Activated CD4-positive, alpha-beta T cell treated with anti-CD3 and anti-CD28 coated beads, Interleukin-2, amount 10 ng/mL, durations not matched to agents 7 days and 5 days (primary cell): ENCODE measurements around the gene DHX32. TPM values are rescaled to one million over a fixed set of nuclear protein-coding genes. Genes with fewer than 3 reads are reported as not detected.
"Not testable (repeated sequence)": the region's sequence is repeated elsewhere in the genome, so short reads cannot be mapped to it uniquely, and the experiment has no call there.

Experiments
- CTCF ChIA-PET: fragments of 350-600 bp; sonication (Branson Sonifier 250); formaldehyde crosslinking; loops from one replicate; lab custom pipeline; 2021; ENCODE audit warnings: antibody characterized with exemption; lab: Charles Lee
- POLR2A ChIA-PET: fragments of 350-600 bp; sonication (Branson Sonifier 250); formaldehyde crosslinking; loops from one replicate; lab custom pipeline; 2021; ENCODE audit warnings: antibody characterized with exemption; lab: Charles Lee
- DNase-seq: peaks from one replicate; pipeline ENCODE4 v3.0.0-alpha.2; 2020
- H3K27ac Mint-ChIP-seq: one replicate; pipeline ENCODE4 v1.8.0; 2021; ENCODE audit warnings: mild to moderate bottlenecking, moderate library complexity, mixed read lengths
- H3K27me3 Mint-ChIP-seq: one replicate; pipeline ENCODE4 v1.8.0; 2021; ENCODE audit warnings: mixed read lengths
- H3K36me3 Mint-ChIP-seq: one replicate; pipeline ENCODE4 v1.8.0; 2021; ENCODE audit warnings: low read depth, mixed read lengths
- H3K4me1 Mint-ChIP-seq: one replicate; pipeline ENCODE4 v1.8.0; 2021; ENCODE audit warnings: mixed read lengths
- H3K4me3 Mint-ChIP-seq: one replicate; pipeline ENCODE4 v1.8.0; 2021; ENCODE audit warnings: mild to moderate bottlenecking, moderate library complexity, mixed read lengths
- H3K9me3 Mint-ChIP-seq: one replicate; pipeline ENCODE4 v1.8.0; 2021; ENCODE audit warnings: mixed read lengths
- total RNA-seq, 2 experiments: library from RNA; stranded (reverse); gene quantifications; one replicate each; pipeline ENCODE4 v1.2.3, GENCODE V29; 2021

DHX32 gene
- total RNA-seq: 1 to 10 TPM; 8.2 to 9.6 TPM

GRCh38 chr10:125881192-125881591 is at the start of gene DHX32:
Gene DHX32 (minus strand): TSS chr10:125881292. CDS start chr10:125880824, 468 bp downstream.
- H3K36me3 Mint-ChIP-seq: peaks cover 1% of the 10 kb centered on the region
- ChIA-PET POLR2A (no interaction called here), CTCF (no interaction called here)
- no peak within 1 kb of the TSS for H3K27ac Mint-ChIP-seq
- no peak for DNase-seq
- no peaks in the 10 kb centered on the region for H3K4me1 Mint-ChIP-seq
- H3K4me3 Mint-ChIP-seq: no peak within 1 kb of the TSS
- H3K27me3 Mint-ChIP-seq: no peaks in the 10 kb centered on the region
- peaks cover 4% of the 10 kb centered on the region for H3K9me3 Mint-ChIP-seq

- POLR2A ChIA-PET: no interaction called here
- no peaks in the 10 kb centered on the region for H3K9me3 Mint-ChIP-seq
- no peak for DNase-seq
Measured at GRCh38 chr10:125929618-125930017, 48.5 kb upstream of the DHX32 start.

GRCh38 chr10:125928928-125929585 is 48.0 kb upstream of the DHX32 start:
- Mint-ChIP-seq H3K27ac (no peak overlapping the region), H3K4me1 (no peaks in the 10 kb centered on the region), H3K9me3 (no peaks in the 10 kb centered on the region), H3K36me3 (no peaks in the 10 kb centered on the region), H3K27me3 (peaks cover 21% of the 10 kb centered on the region), H3K4me3 (no peak overlapping the region)
- ChIA-PET POLR2A (no interaction called here), CTCF (interaction anchor here (0.5 kb wide), 1 partner anchor 1848 kb away, joined by 3 read pairs; no protein-coding TSS in a partner anchor)
- DNase-seq: no peak

More at GRCh38 chr10:125929618-125930017, 48.5 kb upstream of the DHX32 start:
- Mint-ChIP-seq H3K4me3 (no peak overlapping the region), H3K4me1 (no peaks in the 10 kb centered on the region), H3K27me3 (peaks cover 21% of the 10 kb centered on the region), H3K36me3 (no peaks in the 10 kb centered on the region), H3K27ac (no peak overlapping the region)
- CTCF ChIA-PET: interaction anchor here (0.5 to 0.6 kb wide), 2 partner anchors 1436 to 1848 kb away, joined by 3 read pairs; no protein-coding TSS in a partner anchor

- H3K27me3 Mint-ChIP-seq, H3K27ac Mint-ChIP-seq, H3K9me3 Mint-ChIP-seq, H3K36me3 Mint-ChIP-seq, DNase-seq, H3K4me1 Mint-ChIP-seq, CTCF ChIA-PET, POLR2A ChIA-PET, H3K4me3 Mint-ChIP-seq: not testable (repeated sequence)
Measured at GRCh38 chr10:125927265-125927664, 46.2 kb upstream of the DHX32 start.

- Mint-ChIP-seq H3K4me3 (no peak overlapping the region), H3K9me3 (no peaks in the 10 kb centered on the region), H3K4me1 (no peaks in the 10 kb centered on the region), H3K27ac (no peak overlapping the region), H3K36me3 (no peaks in the 10 kb centered on the region), H3K27me3 (peaks cover 3% of the 10 kb centered on the region)
- DNase-seq: no peak
- ChIA-PET CTCF (no interaction called here), POLR2A (no interaction called here)
Measured at GRCh38 chr10:125926247-125926646, 45.2 kb upstream of the DHX32 start.

GRCh38 chr10:125925262-125925834 is 44.3 kb upstream of the DHX32 start:
- DNase-seq: no peak
- Mint-ChIP-seq H3K4me1 (no peaks in the 10 kb centered on the region), H3K4me3 (no peak overlapping the region), H3K36me3 (no peaks in the 10 kb centered on the region), H3K27me3 (peaks cover 2% of the 10 kb centered on the region), H3K27ac (no peak overlapping the region), H3K9me3 (no peaks in the 10 kb centered on the region)
- ChIA-PET CTCF (no interaction called here), POLR2A (no interaction called here)

- H3K27me3 Mint-ChIP-seq, H3K27ac Mint-ChIP-seq, DNase-seq, H3K4me1 Mint-ChIP-seq, H3K9me3 Mint-ChIP-seq, POLR2A ChIA-PET, H3K36me3 Mint-ChIP-seq, H3K4me3 Mint-ChIP-seq, CTCF ChIA-PET: not testable (repeated sequence)
Measured at GRCh38 chr10:125921643-125922306, 40.7 kb upstream of the DHX32 start.

GRCh38 chr10:125917704-125918361 is 36.7 kb upstream of the DHX32 start:
- H3K27ac Mint-ChIP-seq, H3K4me1 Mint-ChIP-seq, DNase-seq, H3K9me3 Mint-ChIP-seq, H3K27me3 Mint-ChIP-seq, CTCF ChIA-PET, POLR2A ChIA-PET, H3K4me3 Mint-ChIP-seq, H3K36me3 Mint-ChIP-seq: not testable (repeated sequence)

GRCh38 chr10:125916977-125917376 is 35.9 kb upstream of the DHX32 start:
- POLR2A ChIA-PET: no interaction called here
- Mint-ChIP-seq H3K4me3 (no peak overlapping the region), H3K9me3 (peaks cover 2% of the 10 kb centered on the region), H3K27me3 (peaks cover 4% of the 10 kb centered on the region), H3K36me3 (no peaks in the 10 kb centered on the region), H3K27ac (no peak overlapping the region), H3K4me1 (no peaks in the 10 kb centered on the region)
- no peak for DNase-seq
- CTCF ChIA-PET: no interaction called here

GRCh38 chr10:125913277-125913676 is 32.2 kb upstream of the DHX32 start:
- H3K4me1 Mint-ChIP-seq, DNase-seq, H3K27me3 Mint-ChIP-seq, H3K36me3 Mint-ChIP-seq, POLR2A ChIA-PET, H3K9me3 Mint-ChIP-seq, CTCF ChIA-PET, H3K27ac Mint-ChIP-seq, H3K4me3 Mint-ChIP-seq: not testable (repeated sequence)

GRCh38 chr10:125911990-125912389 is 30.9 kb upstream of the DHX32 start:
- Mint-ChIP-seq H3K9me3 (no peaks in the 10 kb centered on the region), H3K36me3 (no peaks in the 10 kb centered on the region), H3K4me1 (no peaks in the 10 kb centered on the region), H3K27me3 (peaks cover 10% of the 10 kb centered on the region), H3K27ac (no peak overlapping the region), H3K4me3 (no peak overlapping the region)
- POLR2A ChIA-PET: no interaction called here
- DNase-seq: no peak
- CTCF ChIA-PET: no interaction called here

- H3K27ac Mint-ChIP-seq: no peak overlapping the region
- H3K27me3 Mint-ChIP-seq: peaks cover 10% of the 10 kb centered on the region
- DNase-seq: no peak
- H3K4me1 Mint-ChIP-seq: no peaks in the 10 kb centered on the region
- no peaks in the 10 kb centered on the region for H3K9me3 Mint-ChIP-seq
- no peak overlapping the region for H3K4me3 Mint-ChIP-seq
- ChIA-PET CTCF (no interaction called here), POLR2A (no interaction called here)
- H3K36me3 Mint-ChIP-seq: no peaks in the 10 kb centered on the region
Measured at GRCh38 chr10:125911145-125911544, 30.1 kb upstream of the DHX32 start.

GRCh38 chr10:125909491-125909890 is 28.4 kb upstream of the DHX32 start:
- H3K4me3 Mint-ChIP-seq, POLR2A ChIA-PET, H3K27me3 Mint-ChIP-seq, DNase-seq, CTCF ChIA-PET, H3K4me1 Mint-ChIP-seq, H3K27ac Mint-ChIP-seq, H3K9me3 Mint-ChIP-seq, H3K36me3 Mint-ChIP-seq: not testable (repeated sequence)
